Neural progenitor cell (in vitro differentiated cells): ENCODE results near the gene SLC7A7. TPM values are rescaled to one million over a fixed set of nuclear protein-coding genes. Genes with fewer than 3 reads are reported as not detected.
"Not testable (repeated sequence)": the region's sequence is repeated elsewhere in the genome, so short reads cannot be mapped to it uniquely, and the experiment has no call there.

Source experiments
- DNase-seq: peaks from one replicate; pipeline ENCODE4 v3.0.0-alpha.2; 2016; ENCODE audit warnings: low spot score
- H2AFZ ChIP-seq: fragments of 200-600 bp; sonication (generic); replicated peaks from 2 replicates; pipeline ENCODE4 v1.6.1; 2016; ENCODE audit warnings: antibody characterized with exemption
- H3F3A ChIP-seq: fragments of 200-600 bp; sonication (generic); 2 replicates; pipeline ENCODE4 v1.6.1; 2016; ENCODE audit warnings: antibody characterized with exemption, low read depth
- H3K27ac ChIP-seq: fragments of 200-600 bp; sonication (generic); 2 replicates; pipeline ENCODE4 v1.5.1; 2016; ENCODE audit warnings: mild to moderate bottlenecking
- H3K27me3 ChIP-seq: fragments of 200-600 bp; sonication (generic); 2 replicates; pipeline ENCODE4 v1.6.1; 2016; ENCODE audit warnings: mild to moderate bottlenecking, moderate library complexity
- H3K36me3 ChIP-seq: fragments of 200-600 bp; sonication (generic); 2 replicates; pipeline ENCODE4 v1.5.1; 2016
- H3K4me1 ChIP-seq: fragments of 200-600 bp; sonication (generic); 2 replicates; pipeline ENCODE4 v1.6.1; 2016; ENCODE audit warnings: mixed run types
- H3K4me2 ChIP-seq: fragments of 200-600 bp; sonication (generic); 2 replicates; pipeline ENCODE4 v1.6.1; 2016
- H3K4me3 ChIP-seq: fragments of 200-600 bp; sonication (generic); 2 replicates; pipeline ENCODE4 v1.5.1; 2016
- H3K79me2 ChIP-seq: fragments of 200-600 bp; sonication (generic); 2 replicates; pipeline ENCODE4 v1.6.1; 2016; ENCODE audit warnings: low read depth
- H3K9ac ChIP-seq: fragments of 200-600 bp; sonication (generic); 2 replicates; pipeline ENCODE4 v1.6.1; 2016
- H3K9me3 ChIP-seq: fragments of 200-600 bp; sonication (generic); 2 replicates; pipeline ENCODE4 v1.5.1; 2016; ENCODE audit warnings: low read depth
- H4K20me1 ChIP-seq: fragments of 200-600 bp; sonication (generic); 2 replicates; pipeline ENCODE4 v1.6.1; 2016; ENCODE audit warnings: low read depth
- H3K27ac Mint-ChIP-seq: 3 replicates; pipeline ENCODE4 v1.8.0; 2021; ENCODE audit warnings: mixed read lengths
- H3K27me3 Mint-ChIP-seq: 2 replicates; pipeline ENCODE4 v1.8.0; 2022; ENCODE audit warnings: low read depth, mild to moderate bottlenecking, inconsistent platforms, moderate library complexity, mixed read lengths; ENCODE audit not compliant: insufficient read depth
- H3K36me3 Mint-ChIP-seq: 3 replicates; pipeline ENCODE4 v1.8.0; 2021; ENCODE audit warnings: mixed read lengths
- H3K4me1 Mint-ChIP-seq: 3 replicates; pipeline ENCODE4 v1.8.0; 2021; ENCODE audit warnings: mixed read lengths
- H3K4me3 Mint-ChIP-seq: 3 replicates; pipeline ENCODE4 v1.8.0; 2021; ENCODE audit warnings: mild to moderate bottlenecking, moderate library complexity, mixed read lengths
- H3K9me3 Mint-ChIP-seq: 3 replicates; pipeline ENCODE4 v1.8.0; 2020; ENCODE audit warnings: mixed read lengths
- EZH2 ChIP-seq: fragments of 200-600 bp; sonication (generic); IDR thresholded peaks from 2 replicates; pipeline ENCODE4 v1.6.1; 2017; ENCODE audit warnings: antibody characterized with exemption, mild to moderate bottlenecking, moderate library complexity
- EZH2phosphoT487 ChIP-seq: fragments of 200-600 bp; sonication (generic); IDR thresholded peaks from 2 replicates; pipeline ENCODE4 v1.6.1; 2017; ENCODE audit warnings: antibody characterized with exemption
- total RNA-seq: library from RNA; depleted of rRNA; stranded (reverse); fragments of >200 nt; gene quantifications from 2 replicates; pipeline ENCODE4 v1.2.3, GENCODE V29; 2015; ENCODE audit warnings: low replicate concordance
- TF ChIP-seq, protein P1 (sequence below): fragments of 200-600 bp; sonication (generic); IDR thresholded peaks from 2 replicates; pipeline ENCODE4 v1.5.1; 2017; ENCODE audit warnings: antibody characterized with exemption, mild to moderate bottlenecking

SLC7A7 gene
- total RNA-seq, 1 donor from 2014 or later, result 5.6 TPM

DNA sequence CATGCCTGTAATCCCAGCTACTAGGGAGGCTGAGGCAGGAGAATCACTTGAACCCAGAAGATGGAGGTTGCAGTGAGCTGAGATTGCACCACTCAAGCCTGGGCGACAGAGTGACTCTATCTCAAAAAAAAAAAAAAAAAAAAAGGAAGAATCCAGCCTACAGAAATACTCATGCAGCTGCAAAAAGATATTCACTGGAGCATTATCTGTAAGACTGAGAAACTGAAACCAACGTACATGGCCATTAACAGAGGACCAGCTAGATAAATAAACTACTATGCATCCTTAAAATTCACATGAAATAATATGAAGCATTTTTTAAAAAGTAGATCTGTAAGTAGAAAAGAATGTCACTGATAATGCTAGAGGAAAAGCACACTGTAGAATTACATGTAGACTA, 3.5 kb downstream of the SLC7A7 start:
- Mint-ChIP-seq H3K27ac (no peak overlapping the region), H3K4me1 (peaks cover 13% of the 10 kb centered on the region), H3K4me3 (no peak overlapping the region), H3K36me3 (no peaks in the 10 kb centered on the region), H3K27me3 (peaks cover 15% of the 10 kb centered on the region), H3K9me3 (no peaks in the 10 kb centered on the region)
- H3K4me2 ChIP-seq, result no peak overlapping the region
- no peak for DNase-seq
- peaks cover 10% of the 10 kb centered on the region for H3F3A ChIP-seq
- H3K4me3 ChIP-seq, result no peak overlapping the region
- H3K9me3 ChIP-seq, result no peaks in the 10 kb centered on the region
- H4K20me1 ChIP-seq, result no peaks in the 10 kb centered on the region
- H3K4me1 ChIP-seq, result peaks cover 10% of the 10 kb centered on the region
- H3K36me3 ChIP-seq, result no peaks in the 10 kb centered on the region
- no peaks in the 10 kb centered on the region for H3K27me3 ChIP-seq
- no peaks in the 10 kb centered on the region for H3K79me2 ChIP-seq
- H3K9ac ChIP-seq, result no peak overlapping the region
- no peak overlapping the region for H3K27ac ChIP-seq
- H2AFZ ChIP-seq, result no peak overlapping the region
- TF ChIP-seq, protein P1, sequence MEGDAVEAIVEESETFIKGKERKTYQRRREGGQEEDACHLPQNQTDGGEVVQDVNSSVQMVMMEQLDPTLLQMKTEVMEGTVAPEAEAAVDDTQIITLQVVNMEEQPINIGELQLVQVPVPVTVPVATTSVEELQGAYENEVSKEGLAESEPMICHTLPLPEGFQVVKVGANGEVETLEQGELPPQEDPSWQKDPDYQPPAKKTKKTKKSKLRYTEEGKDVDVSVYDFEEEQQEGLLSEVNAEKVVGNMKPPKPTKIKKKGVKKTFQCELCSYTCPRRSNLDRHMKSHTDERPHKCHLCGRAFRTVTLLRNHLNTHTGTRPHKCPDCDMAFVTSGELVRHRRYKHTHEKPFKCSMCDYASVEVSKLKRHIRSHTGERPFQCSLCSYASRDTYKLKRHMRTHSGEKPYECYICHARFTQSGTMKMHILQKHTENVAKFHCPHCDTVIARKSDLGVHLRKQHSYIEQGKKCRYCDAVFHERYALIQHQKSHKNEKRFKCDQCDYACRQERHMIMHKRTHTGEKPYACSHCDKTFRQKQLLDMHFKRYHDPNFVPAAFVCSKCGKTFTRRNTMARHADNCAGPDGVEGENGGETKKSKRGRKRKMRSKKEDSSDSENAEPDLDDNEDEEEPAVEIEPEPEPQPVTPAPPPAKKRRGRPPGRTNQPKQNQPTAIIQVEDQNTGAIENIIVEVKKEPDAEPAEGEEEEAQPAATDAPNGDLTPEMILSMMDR, result no peak
- TF ChIP-seq EZH2 (no peak), EZH2phosphoT487 (no peak)

GRCh38 chr14:22808388-22809209, 6.6 kb downstream of the SLC7A7 start:
- H2AFZ ChIP-seq, result no peak overlapping the region
- no peaks in the 10 kb centered on the region for H3K36me3 Mint-ChIP-seq

DNA sequence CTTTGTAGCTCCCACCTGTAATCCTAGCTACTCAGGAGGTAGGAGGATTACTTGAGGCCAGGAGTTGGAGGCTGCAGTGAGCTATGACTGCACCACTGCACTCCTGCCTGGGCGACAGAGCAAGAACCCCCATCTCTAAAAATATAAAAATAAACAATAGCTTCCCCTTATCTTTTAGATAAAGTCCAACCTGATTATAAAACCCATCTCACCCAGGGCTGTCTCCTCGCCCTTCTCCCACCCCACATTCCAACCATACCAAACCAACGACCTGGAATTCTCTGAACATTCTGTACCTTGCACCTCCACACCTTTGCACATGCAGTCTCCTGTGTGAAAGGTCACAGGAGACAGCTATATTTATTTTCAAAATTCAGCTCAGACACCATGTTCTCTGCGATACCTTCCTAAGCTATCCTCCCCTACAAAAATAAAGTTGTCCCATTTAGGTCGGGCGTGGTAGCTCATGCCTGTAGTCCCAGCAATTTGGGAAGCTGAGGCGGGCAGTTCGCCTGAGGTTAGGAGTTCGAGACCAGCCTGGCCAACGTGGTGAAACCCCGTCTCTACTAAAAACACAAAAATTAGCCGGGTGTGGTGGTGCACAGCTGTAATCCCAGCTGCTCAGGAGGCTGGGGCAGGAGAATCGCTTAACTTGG, 7.7 kb downstream of the SLC7A7 start:
- no peak for DNase-seq
- Histone ChIP-seq H3K79me2 (no peaks in the 10 kb centered on the region), H2AFZ (no peak overlapping the region), H3K27me3 (no peaks in the 10 kb centered on the region), H3K4me3 (no peak overlapping the region), H4K20me1 (no peaks in the 10 kb centered on the region), H3K4me2 (no peak overlapping the region), H3K27ac (no peak overlapping the region), H3K36me3 (no peaks in the 10 kb centered on the region), H3K9me3 (no peaks in the 10 kb centered on the region), H3F3A (no peaks in the 10 kb centered on the region), H3K9ac (no peak overlapping the region), H3K4me1 (no peaks in the 10 kb centered on the region)
- no peak overlapping the region for H3K4me3 Mint-ChIP-seq
- no peaks in the 10 kb centered on the region for H3K4me1 Mint-ChIP-seq
- H3K27me3 Mint-ChIP-seq, result peaks cover 4% of the 10 kb centered on the region
- H3K36me3 Mint-ChIP-seq, result no peaks in the 10 kb centered on the region
- TF ChIP-seq EZH2, result no peak
- TF ChIP-seq, protein P1, result no peak
- no peak for TF ChIP-seq EZH2phosphoT487
- no peaks in the 10 kb centered on the region for H3K9me3 Mint-ChIP-seq
- no peak overlapping the region for H3K27ac Mint-ChIP-seq

More at GRCh38 chr14:22808388-22809209, 6.6 kb downstream of the SLC7A7 start:
- H3K4me3 ChIP-seq, result no peak overlapping the region
- Mint-ChIP-seq H3K9me3 (no peaks in the 10 kb centered on the region), H3K27me3 (peaks cover 4% of the 10 kb centered on the region), H3K4me3 (no peak overlapping the region), H3K27ac (no peak overlapping the region), H3K4me1 (no peaks in the 10 kb centered on the region)
- H3K4me1 ChIP-seq, result no peaks in the 10 kb centered on the region
- no peaks in the 10 kb centered on the region for H3K9me3 ChIP-seq
- H4K20me1 ChIP-seq, result no peaks in the 10 kb centered on the region
- no peaks in the 10 kb centered on the region for H3K79me2 ChIP-seq
- H3F3A ChIP-seq, result no peaks in the 10 kb centered on the region
- no peak overlapping the region for H3K27ac ChIP-seq
- no peak overlapping the region for H3K9ac ChIP-seq
- TF ChIP-seq EZH2, result no peak
- TF ChIP-seq, protein P1, result no peak
- no peak for TF ChIP-seq EZH2phosphoT487
- H3K4me2 ChIP-seq, result no peak overlapping the region
- no peak for DNase-seq
- H3K36me3 ChIP-seq, result no peaks in the 10 kb centered on the region
- H3K27me3 ChIP-seq, result no peaks in the 10 kb centered on the region

DNA sequence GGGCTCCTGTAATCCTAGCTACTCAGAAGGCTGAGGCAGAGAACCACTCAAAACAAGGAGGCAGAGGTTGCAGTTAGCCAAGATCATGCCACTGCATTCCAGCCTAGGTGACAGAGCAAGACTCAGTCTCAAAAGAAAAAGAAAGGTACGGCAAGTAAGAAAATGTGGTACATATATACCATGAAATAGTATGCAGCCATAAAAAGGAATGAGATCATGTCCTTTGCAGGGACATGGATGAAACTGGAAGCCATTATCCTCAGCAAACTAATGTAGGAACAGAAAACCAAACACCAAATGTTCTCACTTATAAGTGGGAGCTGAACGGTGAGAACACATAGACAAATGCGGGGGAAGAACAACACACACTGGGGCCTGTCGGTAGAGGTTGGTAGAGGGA, 10.0 kb downstream of the SLC7A7 start:
- not testable (repeated sequence) for H3K27me3 Mint-ChIP-seq

More for the DNA sequence above, 10.0 kb downstream of the SLC7A7 start:
- not testable (repeated sequence) for H3F3A ChIP-seq, H3K4me3 ChIP-seq, H3K27ac Mint-ChIP-seq, H3K9me3 ChIP-seq, H3K36me3 Mint-ChIP-seq, H3K27me3 ChIP-seq, H3K4me2 ChIP-seq, H4K20me1 ChIP-seq, H3K9me3 Mint-ChIP-seq, H3K79me2 ChIP-seq, H3K36me3 ChIP-seq, H2AFZ ChIP-seq, DNase-seq, H3K9ac ChIP-seq, H3K4me3 Mint-ChIP-seq, H3K4me1 ChIP-seq, H3K4me1 Mint-ChIP-seq, H3K27ac ChIP-seq
